Stimulated activated effector memory CD8-positive, alpha-beta T cell treated with anti-CD3 and anti-CD28 coated beads, Interleukin-12 subunit alpha, Interleukin-12 subunit beta, amount 100 ng/mL, for 72 hours (primary cell): ENCODE measurements around the gene POLR1H.
A peak's percentile ranks its signal among the peaks of the same experiment; 100 is the strongest.

Experiments
- ATAC-seq: fragments of 150-1000 bp; cut with Tn5 transposase; 2 replicates; pipeline ENCODE4 v1.10.0; 2021
- DNase-seq, 2 donors: peaks; one replicate each; pipeline ENCODE4 v3.0.0; 2021 to 2022; ENCODE audit warnings: low spot score in 2 of 2
- H3K27ac Mint-ChIP-seq: one replicate; pipeline ENCODE4 v1.8.0; 2022; ENCODE audit warnings: mild to moderate bottlenecking, mixed read lengths
- H3K36me3 Mint-ChIP-seq: one replicate; pipeline ENCODE4 v1.8.0; 2022; ENCODE audit warnings: mild to moderate bottlenecking, mixed read lengths
- H3K4me1 Mint-ChIP-seq: one replicate; pipeline ENCODE4 v1.8.0; 2022; ENCODE audit warnings: mixed read lengths
- H3K4me3 Mint-ChIP-seq: one replicate; pipeline ENCODE4 v1.8.0; 2022; ENCODE audit warnings: mild to moderate bottlenecking, mixed read lengths
- H3K9me3 Mint-ChIP-seq: one replicate; pipeline ENCODE4 v1.8.0; 2022; ENCODE audit warnings: mixed read lengths

POLR1H gene

DNA sequence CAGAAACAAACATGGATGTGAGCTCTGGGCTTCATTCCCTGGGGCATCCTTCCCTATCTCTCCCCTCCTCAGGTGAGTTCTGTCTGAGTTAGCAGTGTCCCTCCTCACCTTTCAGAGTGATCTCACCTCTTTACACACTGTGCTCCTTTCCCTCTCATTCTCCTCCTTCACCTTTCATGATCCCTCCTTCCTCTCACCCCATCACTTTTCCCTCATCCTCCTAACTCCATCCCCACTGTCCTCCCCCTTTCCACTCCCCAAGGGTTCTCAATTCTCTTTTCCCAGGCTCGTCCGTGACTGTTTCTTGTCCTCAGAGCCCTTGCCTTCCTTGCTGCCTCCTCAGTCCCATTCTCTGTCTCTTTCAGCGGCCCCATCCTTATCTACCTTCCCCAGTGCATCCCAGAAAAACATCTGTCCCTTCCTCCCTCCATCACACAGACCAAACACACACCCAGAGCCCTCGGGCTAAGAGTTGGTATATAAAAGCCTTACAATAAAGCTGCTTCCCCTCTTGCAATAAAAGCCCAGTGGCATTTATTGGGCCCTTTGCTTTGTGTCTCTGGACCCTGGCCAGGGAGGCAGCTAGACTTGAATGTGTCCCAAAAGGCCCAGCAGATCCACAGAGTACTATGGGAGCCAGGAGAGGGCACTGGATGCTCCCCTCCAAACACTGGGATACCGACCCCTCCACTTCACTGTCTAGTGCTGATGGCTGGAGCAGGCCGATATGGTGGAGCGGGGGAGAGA lies 12.6 kb downstream of the POLR1H start:
- H3K4me3 Mint-ChIP-seq: peak overlapping the region; percentile 57
- ATAC-seq (no peak), DNase-seq (peak in 1 of 2 donors; percentile 48)
- no peak overlapping the region for H3K27ac Mint-ChIP-seq
- H3K36me3 Mint-ChIP-seq: peaks cover 18% of the 10 kb centered on the region
- H3K9me3 Mint-ChIP-seq: no peaks in the 10 kb centered on the region
- peaks cover 69% of the 10 kb centered on the region for H3K4me1 Mint-ChIP-seq

DNA sequence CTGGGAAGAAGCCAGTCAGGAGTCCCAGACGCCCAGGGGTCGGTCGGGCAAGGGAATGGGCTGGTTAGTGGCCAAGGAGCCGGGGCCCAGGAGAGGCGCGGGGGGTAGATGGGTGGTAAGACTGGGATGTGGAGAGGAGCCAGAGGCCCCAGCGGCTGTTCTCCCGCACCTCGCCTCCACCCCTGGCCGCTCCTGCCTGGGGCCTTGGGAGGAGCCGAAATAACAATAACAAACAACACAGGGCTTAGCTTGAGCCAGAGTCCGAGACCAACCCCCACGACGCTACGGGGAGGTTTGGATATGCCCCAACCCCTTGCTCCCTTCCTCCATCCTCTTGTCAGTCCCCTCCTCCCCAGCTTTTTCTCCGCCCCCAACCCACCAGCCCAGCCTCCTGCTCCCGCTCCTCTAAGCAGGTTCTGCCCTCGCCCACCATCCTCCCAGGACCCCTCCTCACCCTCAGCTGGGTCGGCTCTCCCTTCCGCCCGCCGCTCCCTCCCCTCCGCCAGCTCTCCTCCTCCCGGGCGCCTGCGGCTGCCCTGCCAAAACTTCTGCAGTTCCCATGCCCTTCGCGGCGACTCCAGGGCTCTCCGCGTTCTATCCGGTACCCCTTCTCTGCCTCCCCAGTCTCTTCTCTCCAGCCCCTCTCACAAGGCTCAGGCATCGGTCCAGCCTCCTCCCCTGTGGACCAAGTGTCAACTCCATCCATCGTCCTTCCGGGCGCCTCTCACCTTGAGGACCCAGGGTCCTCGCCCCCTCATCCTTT lies 13.4 kb downstream of the POLR1H start:
- Mint-ChIP-seq H3K9me3 (no peaks in the 10 kb centered on the region), H3K4me1 (peaks cover 68% of the 10 kb centered on the region), H3K36me3 (peaks cover 9% of the 10 kb centered on the region), H3K4me3 (peak overlapping the region; percentile 57), H3K27ac (no peak overlapping the region)
- DNase-seq: no peak
- no peak for ATAC-seq

DNA sequence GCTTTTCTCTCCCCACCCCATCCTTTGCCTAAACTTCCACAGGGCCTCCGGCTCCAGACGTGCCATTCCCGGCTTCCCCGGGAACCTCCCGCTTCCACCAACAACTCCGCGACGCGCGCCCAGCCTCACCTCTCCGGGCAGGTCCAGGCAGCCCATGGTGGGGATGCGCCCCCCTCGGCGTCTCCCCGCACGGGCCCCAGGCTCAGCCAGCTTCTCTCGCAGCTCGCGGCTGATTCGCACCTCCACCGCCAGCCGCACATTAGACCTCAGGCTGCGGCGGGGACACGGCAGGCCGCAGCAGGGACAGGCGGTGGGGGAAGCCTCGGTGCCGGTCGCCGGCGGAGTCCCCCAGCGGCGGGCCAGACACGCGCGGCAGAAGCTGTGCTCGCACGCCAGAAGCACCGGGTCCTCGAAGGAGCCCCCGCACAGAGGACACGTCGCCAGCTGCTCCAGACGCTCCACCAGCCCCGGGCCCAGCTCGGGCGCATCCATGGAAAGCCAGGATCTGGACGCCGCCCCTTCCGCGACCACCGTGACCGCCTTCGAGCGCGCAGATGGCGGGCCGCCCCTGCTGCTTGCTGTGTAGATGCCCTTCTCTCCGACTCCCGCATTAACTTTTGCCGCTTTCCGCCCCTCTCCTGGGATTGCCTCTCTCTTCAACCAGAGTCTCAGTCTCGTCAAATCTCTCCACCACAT lies 14.2 kb downstream of the POLR1H start, which contains the start of gene RNF39:
RNF39 (minus strand) TSS at position 676 of the 696 bp plus-strand sequence; CDS start at position 492, 184 bp downstream.
- peaks cover 2% of the 10 kb centered on the region for H3K36me3 Mint-ChIP-seq
- no peak within 1 kb of the TSS for H3K27ac Mint-ChIP-seq
- no peaks in the 10 kb centered on the region for H3K9me3 Mint-ChIP-seq
- ATAC-seq (no peak), DNase-seq (peak in 1 of 2 donors; percentile 47)
- H3K4me3 Mint-ChIP-seq: peak within 1 kb of the TSS; percentile 57
- H3K4me1 Mint-ChIP-seq: peaks cover 65% of the 10 kb centered on the region

DNA sequence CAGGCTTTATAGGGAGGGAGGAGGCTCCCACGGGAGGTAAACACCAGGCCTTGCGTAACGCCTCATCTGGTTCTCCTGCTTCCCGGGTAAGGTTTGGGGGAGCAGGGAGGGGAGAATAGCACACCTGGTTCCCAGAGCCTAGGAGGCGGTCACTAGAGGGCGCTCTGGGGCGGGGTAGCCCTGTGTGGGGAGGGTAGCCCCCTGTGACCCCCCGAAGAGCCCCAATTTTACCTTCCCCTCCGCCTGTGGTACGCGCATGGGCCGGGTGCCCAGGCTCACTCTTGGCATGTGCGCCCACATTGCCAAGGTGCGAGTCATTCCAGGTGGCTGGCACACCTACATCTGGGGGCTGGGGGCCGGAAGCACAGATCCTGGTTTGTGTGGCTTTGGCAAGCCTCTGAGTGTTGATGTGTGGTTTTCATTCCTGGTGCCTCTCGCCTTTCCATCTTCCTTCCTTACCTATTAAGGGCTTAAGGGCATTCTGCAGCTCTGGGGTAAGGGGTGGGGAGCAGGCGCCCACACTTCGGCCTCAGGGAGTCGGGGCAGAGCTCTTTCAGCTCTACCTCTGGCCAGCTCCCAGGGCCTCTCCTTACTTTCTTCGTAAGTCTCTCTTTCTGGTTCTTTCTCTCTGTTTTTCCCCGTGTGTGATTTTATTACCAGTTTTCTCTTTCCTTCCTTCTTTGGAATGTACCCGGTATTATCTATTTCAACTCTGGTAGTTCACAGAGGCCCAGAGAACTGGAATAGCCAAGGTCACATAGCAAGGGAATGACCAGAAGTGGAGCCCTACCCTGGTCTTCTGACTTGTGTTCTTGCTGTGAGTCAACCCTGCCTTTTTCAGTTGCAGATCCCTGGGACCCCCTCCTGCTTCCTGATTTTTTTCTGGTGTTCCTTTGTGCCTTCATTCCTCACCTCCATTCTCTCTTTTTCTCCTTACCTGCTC lies 15.0 kb downstream of the POLR1H start:
- ATAC-seq: no peak
- H3K4me3 Mint-ChIP-seq: peak overlapping the region; percentile 57

DNA sequence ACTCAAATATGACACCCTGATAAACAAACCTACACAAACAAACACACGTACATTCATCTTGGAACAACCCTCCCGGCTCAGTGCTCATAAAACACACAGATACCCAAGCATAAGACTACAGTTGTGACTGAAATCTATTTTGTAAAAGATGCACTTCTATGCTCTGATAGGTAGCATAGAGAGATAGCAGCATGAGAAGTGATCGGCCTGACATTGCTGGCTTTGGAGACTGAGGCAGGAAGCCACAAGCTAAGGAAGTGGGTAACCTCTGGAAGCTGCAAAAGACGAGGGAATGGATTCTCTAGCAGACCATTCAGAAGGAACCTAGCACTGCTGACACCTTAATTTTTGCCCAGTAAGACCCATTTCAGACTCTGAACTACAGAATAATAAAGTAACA lies 16.2 kb downstream of the POLR1H start:
- Mint-ChIP-seq H3K9me3 (no peaks in the 10 kb centered on the region), H3K36me3 (no peaks in the 10 kb centered on the region), H3K4me1 (peaks cover 49% of the 10 kb centered on the region), H3K4me3 (no peak overlapping the region), H3K27ac (no peak overlapping the region)
- no peak for DNase-seq
- no peak for ATAC-seq

More for the DNA sequence above, 15.0 kb downstream of the POLR1H start:
- peak in 1 of 2 donors; percentile 55 for DNase-seq
- peaks cover 57% of the 10 kb centered on the region for H3K4me1 Mint-ChIP-seq
- no peaks in the 10 kb centered on the region for H3K36me3 Mint-ChIP-seq
- no peak overlapping the region for H3K27ac Mint-ChIP-seq
- H3K9me3 Mint-ChIP-seq: no peaks in the 10 kb centered on the region

DNA sequence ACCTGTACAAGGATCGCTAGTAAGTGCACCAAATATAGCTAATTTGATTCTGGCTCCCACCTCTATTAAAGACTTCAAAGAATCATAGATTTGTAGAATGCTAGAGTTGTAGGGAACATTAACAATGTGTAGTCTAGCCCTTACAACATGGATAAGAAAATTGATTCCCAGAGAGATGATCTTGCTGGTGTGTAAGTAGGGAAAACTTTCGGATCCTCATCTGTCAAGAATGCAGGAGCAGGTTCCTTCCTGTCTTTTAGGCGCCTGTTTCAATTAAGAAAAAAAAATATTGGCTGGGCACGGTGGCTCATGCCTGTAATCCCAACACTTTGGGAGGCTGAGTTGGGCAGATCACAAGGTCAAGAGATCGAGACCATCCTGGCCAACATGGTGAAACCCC lies 26.8 kb downstream of the POLR1H start:
- ATAC-seq (no peak), DNase-seq (no peak)
- Mint-ChIP-seq H3K36me3 (no peaks in the 10 kb centered on the region), H3K4me1 (peaks cover 5% of the 10 kb centered on the region), H3K9me3 (no peaks in the 10 kb centered on the region), H3K4me3 (no peak overlapping the region), H3K27ac (no peak overlapping the region)

DNA sequence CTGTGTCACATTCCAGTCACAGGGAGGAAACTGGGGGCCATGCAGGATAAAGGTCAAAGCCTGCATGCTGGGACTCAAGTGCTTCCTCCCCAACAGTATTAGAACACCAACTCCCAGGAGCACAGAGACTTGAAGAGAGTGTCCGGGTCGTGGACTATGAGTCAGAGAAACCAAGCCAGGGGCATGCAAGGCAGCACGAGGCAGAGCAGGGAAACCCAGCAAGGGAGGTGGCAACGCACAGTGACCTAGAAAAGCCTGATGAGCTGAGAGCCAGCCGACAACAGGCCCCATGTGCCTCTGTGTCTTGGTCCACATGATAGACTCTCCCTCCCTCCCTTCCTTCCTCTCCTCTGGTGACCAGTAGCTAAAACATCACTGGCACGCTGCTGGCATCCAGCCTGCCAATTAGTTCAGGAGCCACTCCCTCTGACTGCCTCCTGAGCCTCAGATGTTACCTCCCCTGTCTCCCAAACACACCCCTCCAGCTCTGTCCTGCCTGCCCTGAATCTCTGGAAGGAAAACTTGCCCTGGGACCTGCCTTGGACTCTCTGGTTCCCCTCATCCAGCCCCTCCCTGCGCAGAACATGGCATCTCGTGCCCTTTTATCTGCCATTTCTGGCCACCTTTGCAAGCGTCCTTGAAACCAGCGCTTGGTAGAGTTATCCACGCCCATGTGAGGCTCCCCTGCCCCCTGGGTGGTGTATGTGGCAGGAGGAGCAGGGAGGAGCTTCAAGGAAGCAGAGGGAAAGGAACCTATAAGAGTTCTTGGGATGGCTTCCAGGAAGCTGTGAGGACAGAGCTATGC lies 30.7 kb downstream of the POLR1H start:
- Mint-ChIP-seq H3K27ac (no peak overlapping the region), H3K36me3 (no peaks in the 10 kb centered on the region), H3K4me1 (peaks cover 5% of the 10 kb centered on the region), H3K9me3 (no peaks in the 10 kb centered on the region), H3K4me3 (no peak overlapping the region)
- DNase-seq (no peak), ATAC-seq (peak; percentile 65)

DNA sequence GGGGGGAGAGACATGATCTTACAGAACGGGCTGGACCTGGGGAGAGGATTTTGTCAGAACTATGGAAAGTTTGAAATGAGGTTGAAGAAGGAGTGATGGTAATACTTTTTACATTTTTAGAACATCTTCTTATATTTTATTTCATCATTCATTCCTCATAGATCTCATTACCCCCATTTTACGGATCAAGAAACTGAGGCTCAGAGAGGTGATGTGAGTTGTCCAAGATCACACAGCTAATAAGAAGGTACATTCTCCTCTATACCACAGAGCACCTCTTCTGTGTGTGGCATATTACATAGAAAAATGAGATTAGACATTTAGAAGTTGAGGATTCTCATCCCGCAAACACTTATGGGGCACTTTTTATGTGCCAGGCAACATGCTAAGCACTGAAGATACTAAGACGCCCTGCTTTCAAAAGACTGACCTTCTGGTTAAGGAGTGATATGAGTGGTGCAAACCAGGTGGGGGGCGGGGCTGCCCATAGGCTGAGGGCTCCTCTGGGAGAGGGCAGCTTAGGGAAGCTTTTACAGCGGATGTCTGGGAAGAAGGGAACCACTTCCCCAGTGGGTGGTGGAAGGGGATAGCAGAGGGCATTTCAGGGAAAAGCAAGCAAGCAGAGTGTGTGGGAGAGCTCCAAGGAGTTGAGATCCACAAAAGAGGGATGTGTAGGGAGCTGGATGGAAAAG lies 31.9 kb downstream of the POLR1H start:
- Mint-ChIP-seq H3K36me3 (no peaks in the 10 kb centered on the region), H3K4me3 (no peak overlapping the region), H3K4me1 (peaks cover 5% of the 10 kb centered on the region), H3K9me3 (no peaks in the 10 kb centered on the region), H3K27ac (no peak overlapping the region)
- ATAC-seq (no peak), DNase-seq (no peak)

DNA sequence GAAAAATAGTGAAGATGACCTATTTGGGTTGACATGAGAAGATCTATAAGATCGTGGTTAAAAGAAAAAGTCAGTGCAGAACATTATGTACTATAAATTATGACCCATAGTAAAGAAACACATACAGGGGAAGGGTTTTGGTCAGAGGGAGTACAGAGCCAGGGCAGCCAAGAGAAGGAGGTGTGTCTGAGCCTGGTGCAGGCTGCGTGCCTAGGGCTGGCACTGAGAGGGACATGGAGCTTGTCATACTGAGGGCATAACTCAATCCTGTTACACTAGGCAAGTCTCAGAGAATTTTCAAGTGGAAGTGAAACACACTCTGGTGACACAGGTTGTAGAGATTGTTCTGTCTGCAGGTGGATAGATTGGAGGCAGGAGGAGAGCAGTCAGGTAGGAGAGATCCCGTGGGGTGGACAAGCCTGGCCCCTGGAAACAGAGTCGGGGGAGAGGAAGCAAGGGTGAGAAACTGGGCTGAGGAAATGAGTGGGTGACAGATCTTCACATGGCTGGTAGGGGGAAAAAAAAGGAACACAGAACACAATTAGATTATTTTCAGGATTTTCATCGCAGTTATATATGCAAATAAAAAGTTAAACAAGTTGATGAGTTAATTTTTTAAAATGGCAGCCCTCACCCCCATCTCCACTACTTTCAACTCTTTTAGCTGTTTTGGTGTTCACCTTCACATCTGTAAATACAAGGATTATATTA lies 33.0 kb downstream of the POLR1H start:
- no peaks in the 10 kb centered on the region for H3K36me3 Mint-ChIP-seq
- peak; percentile 28 for ATAC-seq
- H3K4me1 Mint-ChIP-seq: peaks cover 5% of the 10 kb centered on the region
- no peak overlapping the region for H3K4me3 Mint-ChIP-seq
- H3K9me3 Mint-ChIP-seq: no peaks in the 10 kb centered on the region
- no peak for DNase-seq
- no peak overlapping the region for H3K27ac Mint-ChIP-seq

DNA sequence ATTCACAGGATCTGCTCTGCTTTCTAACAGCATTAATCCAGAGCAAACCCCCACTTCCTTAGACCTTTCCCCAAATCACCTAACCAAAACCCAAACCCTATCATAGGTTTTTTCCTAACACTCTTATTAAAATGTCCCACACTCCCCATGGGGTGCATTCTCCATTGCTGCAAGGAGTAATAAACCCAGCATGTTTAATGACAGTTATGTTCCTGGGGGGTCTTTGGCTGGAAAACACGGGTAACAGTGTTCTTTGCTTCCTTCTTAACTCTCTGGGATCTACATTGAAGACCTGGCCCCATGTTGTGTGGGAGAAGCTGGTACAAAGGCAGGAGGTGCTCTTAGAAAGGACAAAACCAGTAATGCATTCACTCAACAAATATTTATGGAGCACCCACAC lies 35.8 kb downstream of the POLR1H start:
- DNase-seq (no peak), ATAC-seq (no peak)
- Mint-ChIP-seq H3K27ac (no peak overlapping the region), H3K9me3 (no peaks in the 10 kb centered on the region), H3K4me1 (peaks cover 18% of the 10 kb centered on the region), H3K36me3 (no peaks in the 10 kb centered on the region), H3K4me3 (no peak overlapping the region)

DNA sequence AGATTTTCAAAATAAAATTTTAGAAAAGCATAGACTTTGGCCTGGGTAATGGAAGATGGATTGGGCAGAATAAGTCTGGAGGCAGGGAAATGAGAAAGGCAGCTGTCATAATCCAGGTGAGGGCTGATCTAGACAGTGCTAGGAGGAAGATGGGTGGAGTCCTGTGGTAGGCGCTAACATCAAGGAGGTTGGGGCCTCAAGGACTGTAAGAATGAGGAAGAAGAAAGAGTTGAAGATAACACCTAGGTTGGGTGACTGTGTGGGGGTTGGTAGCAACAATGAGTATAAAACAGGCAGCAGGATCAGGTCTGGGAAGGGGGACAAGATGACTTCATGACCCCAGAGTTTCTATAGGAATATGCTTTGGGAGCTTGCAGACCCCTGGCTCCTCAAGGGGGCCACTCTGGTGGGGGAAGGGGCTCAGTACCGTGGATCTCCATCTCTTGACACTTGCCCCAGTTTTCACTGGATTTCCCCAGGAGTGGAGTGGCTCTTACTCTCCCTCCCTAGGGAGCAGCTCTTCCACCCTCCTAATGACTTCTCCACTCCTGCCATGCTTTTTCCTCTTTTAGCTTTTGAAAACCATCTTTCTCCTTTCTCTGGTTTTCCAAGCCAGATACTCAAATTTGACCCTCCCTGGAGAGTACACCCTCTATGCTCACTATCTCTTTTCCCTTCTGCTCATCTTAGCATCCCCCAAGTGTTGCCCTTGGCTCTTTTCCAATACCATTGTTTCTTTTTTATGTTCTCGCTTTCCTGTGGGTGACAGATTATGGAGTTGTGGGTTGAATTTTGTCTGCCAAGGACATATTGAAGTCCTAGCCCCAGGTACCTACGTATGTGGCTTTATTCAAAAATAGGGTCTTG lies 37.1 kb downstream of the POLR1H start:
- Mint-ChIP-seq H3K4me1 (peaks cover 28% of the 10 kb centered on the region), H3K9me3 (no peaks in the 10 kb centered on the region), H3K36me3 (no peaks in the 10 kb centered on the region), H3K4me3 (no peak overlapping the region), H3K27ac (no peak overlapping the region)
- ATAC-seq: no peak
- no peak for DNase-seq

DNA sequence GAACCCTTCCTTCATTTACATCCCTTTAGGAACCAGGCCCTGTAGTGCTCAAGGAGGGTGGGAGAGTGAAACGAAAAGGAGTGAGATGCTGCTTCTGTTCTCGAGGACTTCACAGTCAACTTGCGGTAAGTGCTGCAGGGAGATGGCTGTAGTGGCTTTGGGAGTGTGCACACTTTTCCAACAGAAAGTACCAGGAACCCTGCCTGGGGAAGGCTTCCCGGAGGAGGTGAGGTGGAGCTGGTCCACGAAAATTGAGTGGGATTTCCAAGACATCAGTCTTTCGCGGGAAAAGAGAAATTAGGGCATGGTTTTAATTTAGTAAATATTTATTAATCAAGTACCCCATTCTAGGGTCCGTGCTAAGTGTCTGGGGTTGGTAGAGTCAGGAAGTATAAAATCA lies 39.1 kb downstream of the POLR1H start:
- no peak overlapping the region for H3K27ac Mint-ChIP-seq
- DNase-seq (no peak), ATAC-seq (no peak)
- H3K4me1 Mint-ChIP-seq: peaks cover 35% of the 10 kb centered on the region
- no peaks in the 10 kb centered on the region for H3K9me3 Mint-ChIP-seq
- peak overlapping the region; percentile 70 for H3K4me3 Mint-ChIP-seq
- H3K36me3 Mint-ChIP-seq: no peaks in the 10 kb centered on the region
